SK-N-SH (cell line): ENCODE data around the gene GPR152. TPM values are rescaled to one million over a fixed set of nuclear protein-coding genes. Genes with fewer than 3 reads are reported as not detected.

ENCODE experiments used
- CTCF ChIA-PET: fragments of 300-600, 350-600 bp; formaldehyde crosslinking; extraction: SDS; loops from one replicate; lab custom pipeline; 2021; lab: Yijun Ruan, JAX
- POLR2A ChIA-PET: fragments of 350-600 bp; sonication (Branson Sonifier 250); formaldehyde crosslinking; extraction: SDS; loops from one replicate; lab custom pipeline; 2020; ENCODE audit warnings: antibody characterized with exemption, inconsistent platforms; lab: Yijun Ruan, JAX
- DNase-seq: peaks from one replicate; pipeline ENCODE4 v3.0.0; 2012
- H2AFZ ChIP-seq: fragments of 200-600 bp; sonication (generic); 2 replicates; pipeline ENCODE4 v1.8.1; 2016; ENCODE audit warnings: antibody characterized with exemption, mild to moderate bottlenecking, low read depth
- H3F3A ChIP-seq: fragments of 200-600 bp; sonication (generic); replicated peaks from 2 replicates; pipeline ENCODE3; 2016; ENCODE audit warnings: antibody characterized with exemption, mild to moderate bottlenecking; ENCODE audit not compliant: insufficient read depth
- H3K27ac ChIP-seq, 2 experiments: fragments of 200-500 bp in 1 of 2; fragments of 200-600 bp in 1 of 2; sonication (Bioruptor generic) in 1 of 2; sonication (generic), shearing (Covaris generic) in 1 of 2; 2 replicates each; pipeline versions ENCODE4 v1.5.1 to v1.6.1; 2014 to 2016; ENCODE audit warnings: low read depth in 2 of 2, inconsistent platforms in 1 of 2, low read length in 1 of 2, mild to moderate bottlenecking in 1 of 2, mixed read lengths in 1 of 2
- H3K27me3 ChIP-seq: fragments of 200-600 bp; sonication (generic), shearing (Covaris generic); 2 replicates; pipeline ENCODE4 v1.6.1; 2016; ENCODE audit warnings: mixed run types; ENCODE audit not compliant: insufficient read depth
- H3K36me3 ChIP-seq, 2 experiments: fragments of 200-500 bp in 1 of 2; fragments of 200-600 bp in 1 of 2; sonication (Bioruptor generic) in 1 of 2; sonication (generic) in 1 of 2; replicated peaks in 1 of 2; 2 replicates each; pipeline versions ENCODE3 to v1.5.1; 2014 to 2016; ENCODE audit warnings: low read length in 1 of 2, mild to moderate bottlenecking in 1 of 2; ENCODE audit not compliant: insufficient read depth in 2 of 2, control insufficient read depth in 1 of 2
- H3K4me1 ChIP-seq, 2 experiments: fragments of 200-500 bp in 1 of 2; fragments of 200-600 bp in 1 of 2; sonication (Bioruptor generic) in 1 of 2; sonication (generic), shearing (Covaris generic) in 1 of 2; 2 replicates each; pipeline versions ENCODE4 v1.5.1 to v1.6.1; 2014 to 2016; ENCODE audit warnings: low read depth in 1 of 2, low read length in 1 of 2, mixed run types in 1 of 2; ENCODE audit not compliant: insufficient read depth in 2 of 2, control insufficient read depth in 1 of 2
- H3K4me2 ChIP-seq: fragments of 200-600 bp; sonication (generic), shearing (Covaris generic); 2 replicates; pipeline ENCODE4 v1.6.1; 2017; ENCODE audit warnings: mixed run types
- H3K4me3 ChIP-seq, 2 experiments: fragments of 200-500 bp in 1 of 2; fragments of 200-600 bp in 1 of 2; sonication (Bioruptor generic) in 1 of 2; sonication (generic), shearing (Covaris generic) in 1 of 2; 2 replicates each; pipeline versions ENCODE4 v1.5.1 to v1.8.1; 2014 to 2016; ENCODE audit warnings: low read depth in 2 of 2, inconsistent platforms in 1 of 2, low read length in 1 of 2, mild to moderate bottlenecking in 1 of 2, mixed read lengths in 1 of 2, moderate library complexity in 1 of 2
- H3K79me2 ChIP-seq: fragments of 200-600 bp; sonication (generic); 2 replicates; pipeline ENCODE4 v1.8.1; 2017; ENCODE audit warnings: mild to moderate bottlenecking; ENCODE audit not compliant: insufficient read depth
- H3K9ac ChIP-seq: fragments of 200-600 bp; sonication (generic); 2 replicates; pipeline ENCODE4 v1.6.1; 2017; ENCODE audit warnings: mixed run types
- H3K9me2 ChIP-seq: fragments of 200-600 bp; sonication (generic); 2 replicates; pipeline ENCODE4 v1.6.1; 2017; ENCODE audit warnings: mixed run types
- H3K9me3 ChIP-seq: fragments of 200-600 bp; sonication (generic); 2 replicates; pipeline ENCODE4 v1.6.1; 2017; ENCODE audit warnings: mixed run types, mild to moderate bottlenecking, moderate library complexity
- H4K20me1 ChIP-seq: fragments of 200-600 bp; sonication (generic); 2 replicates; pipeline ENCODE4 v1.6.1; 2017; ENCODE audit warnings: mild to moderate bottlenecking, mixed run types; ENCODE audit not compliant: insufficient read depth
- JUND ChIP-seq: IDR thresholded peaks from 2 replicates; pipeline ENCODE4 v1.4.0; 2012
- MEF2A ChIP-seq: IDR thresholded peaks from 2 replicates; pipeline ENCODE4 v1.4.0; 2012; ENCODE audit warnings: low read depth, borderline replicate concordance
- POLR2AphosphoS5 ChIP-seq: IDR thresholded peaks from 2 replicates; pipeline ENCODE4 v1.6.1; 2012; ENCODE audit warnings: low read depth, low read length
- TCF12 ChIP-seq: IDR thresholded peaks from 2 replicates; pipeline ENCODE4 v1.4.0; 2012
- TEAD4 ChIP-seq: IDR thresholded peaks from 2 replicates; pipeline ENCODE4 v1.4.0; 2012; ENCODE audit warnings: mild to moderate bottlenecking, borderline replicate concordance; ENCODE audit not compliant: insufficient read depth
- WGBS: methylation state at CpG from one replicate; pipeline ENCODE4 v1.1.6; 2017; ENCODE audit warnings: low lambda C conversion rate; 5-methylcytosine and 5-hydroxymethylcytosine counted together
- polyA plus RNA-seq, 3 experiments: library from polyadenylated mRNA; depleted of rRNA; stranded (reverse); fragments of >200 nt; gene quantifications; 2 replicates each; pipeline ENCODE4 v1.2.3, GENCODE V29; 2012
- TF ChIP-seq, protein P1 (sequence below): IDR thresholded peaks from 2 replicates; pipeline ENCODE4 v1.4.0; 2012; ENCODE audit warnings: low read depth, borderline replicate concordance
- TF ChIP-seq, protein P2 (sequence below): IDR thresholded peaks from 2 replicates; pipeline ENCODE4 v1.4.0; 2012; ENCODE audit warnings: low read depth
- TF ChIP-seq, protein P3 (sequence below): IDR thresholded peaks from 2 replicates; pipeline ENCODE4 v1.6.1; 2012; ENCODE audit warnings: mild to moderate bottlenecking, low read depth, low read length, moderate library complexity

Gene GPR152
- polyA plus RNA-seq, 1 of the 3 experiments (the other 2 are of a cell fraction): not detected

DNA sequence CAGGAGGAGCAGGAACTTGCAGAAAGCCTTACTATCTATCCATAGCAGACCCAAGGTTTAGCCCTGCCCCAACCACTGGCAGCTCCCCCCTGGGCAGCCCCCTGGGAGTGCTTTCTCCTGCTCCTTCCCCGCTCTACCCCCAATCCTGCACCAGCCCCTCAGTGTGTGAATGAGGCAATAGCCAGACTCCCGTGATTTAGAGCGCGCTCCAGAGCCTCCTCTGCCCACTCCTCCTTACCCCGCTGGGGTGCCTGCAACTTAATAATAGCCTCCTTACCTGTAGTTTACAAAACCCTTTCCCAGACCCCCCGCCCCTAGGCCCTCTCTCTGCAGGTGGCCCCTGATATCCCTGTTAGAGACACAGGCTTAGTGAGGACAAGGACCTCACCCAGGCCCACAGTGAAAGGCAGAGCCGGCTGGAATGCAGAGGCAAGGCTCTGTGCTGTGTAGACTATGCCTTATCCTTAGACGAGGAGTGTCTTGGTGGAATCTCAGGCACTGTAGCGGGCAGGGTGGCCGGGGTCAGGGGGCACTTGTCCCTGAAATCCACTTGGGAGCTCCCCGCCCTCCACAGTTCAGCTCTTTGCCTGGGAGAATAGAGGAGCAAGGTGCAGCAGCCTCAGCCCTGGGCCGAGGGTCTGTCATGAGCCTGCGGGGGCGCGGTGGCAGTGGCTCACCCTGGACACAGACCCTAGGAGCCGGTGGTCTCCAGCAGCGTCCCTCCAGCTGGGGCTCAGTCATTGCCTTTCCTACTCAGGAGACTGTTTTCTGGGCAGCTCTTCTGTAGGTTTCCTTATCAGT is 41.3 kb downstream of the GPR152 start:
- no peaks in the 10 kb centered on the region for H3F3A ChIP-seq
- no peaks in the 10 kb centered on the region for H3K27me3 ChIP-seq
- WGBS: 76% methylated on average over 12 of the region's 17 CpGs
- ChIA-PET POLR2A (no interaction called here), CTCF (interaction anchor here (0.6 to 3.4 kb wide), 2 partner anchors 9 to 29 kb away, joined by 3 to 12 read pairs; partner anchors contain the start of gene PPP1CA)
- no peak overlapping the region for H3K27ac ChIP-seq
- no peaks in the 10 kb centered on the region for H3K9me2 ChIP-seq
- no peaks in the 10 kb centered on the region for H4K20me1 ChIP-seq
- H3K79me2 ChIP-seq: no peaks in the 10 kb centered on the region
- H3K4me2 ChIP-seq: no peak overlapping the region
- peaks cover 0 to 2% of the 10 kb centered on the region in 2 experiments; a peak in 1 of 4 replicates for H3K4me1 ChIP-seq
- no peaks in the 10 kb centered on the region for H3K36me3 ChIP-seq
- DNase-seq: no peak
- H2AFZ ChIP-seq: no peak overlapping the region
- H3K4me3 ChIP-seq: no peak overlapping the region
- H3K9ac ChIP-seq: no peak overlapping the region
- no peaks in the 10 kb centered on the region for H3K9me3 ChIP-seq
- TF ChIP-seq JUND: no peak
- no peak for TF ChIP-seq TCF12

DNA sequence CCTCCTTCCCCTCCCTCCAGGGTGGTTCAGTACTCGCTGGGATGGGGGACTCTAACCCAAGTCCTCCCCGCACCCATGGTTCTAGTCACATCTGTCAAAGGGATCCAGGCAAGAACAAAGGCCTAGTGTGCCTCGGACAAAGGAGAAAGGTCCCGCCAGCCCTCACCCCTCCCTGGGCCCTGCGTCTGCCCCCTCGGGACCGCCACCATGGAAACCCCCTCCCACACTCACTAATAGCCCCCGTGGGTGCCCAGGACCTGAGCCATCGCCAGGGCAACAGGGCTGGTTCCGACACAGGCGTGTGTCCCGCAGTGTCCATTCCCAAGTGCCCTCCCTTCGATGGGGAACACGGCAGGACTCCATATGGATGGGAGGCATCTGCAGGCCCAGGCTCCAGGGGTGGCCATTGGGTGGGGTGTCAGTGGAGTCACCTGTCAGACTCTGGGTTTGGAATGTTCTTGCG is 42.1 kb downstream of the GPR152 start:
- no peak overlapping the region for H3K4me2 ChIP-seq
- no peaks in the 10 kb centered on the region for H4K20me1 ChIP-seq
- H2AFZ ChIP-seq: no peak overlapping the region
- ChIA-PET POLR2A (no interaction called here), CTCF (no interaction called here)
- no peak overlapping the region for H3K27ac ChIP-seq
- H3K27me3 ChIP-seq: no peaks in the 10 kb centered on the region
- H3F3A ChIP-seq: no peaks in the 10 kb centered on the region
- H3K79me2 ChIP-seq: no peaks in the 10 kb centered on the region
- H3K9ac ChIP-seq: no peak overlapping the region
- no peaks in the 10 kb centered on the region for H3K36me3 ChIP-seq
- H3K9me2 ChIP-seq: no peaks in the 10 kb centered on the region
- TF ChIP-seq, protein P1, sequence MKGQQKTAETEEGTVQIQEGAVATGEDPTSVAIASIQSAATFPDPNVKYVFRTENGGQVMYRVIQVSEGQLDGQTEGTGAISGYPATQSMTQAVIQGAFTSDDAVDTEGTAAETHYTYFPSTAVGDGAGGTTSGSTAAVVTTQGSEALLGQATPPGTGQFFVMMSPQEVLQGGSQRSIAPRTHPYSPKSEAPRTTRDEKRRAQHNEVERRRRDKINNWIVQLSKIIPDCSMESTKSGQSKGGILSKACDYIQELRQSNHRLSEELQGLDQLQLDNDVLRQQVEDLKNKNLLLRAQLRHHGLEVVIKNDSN: no peak
- TF ChIP-seq POLR2AphosphoS5 (no peak), TEAD4 (no peak), MEF2A (no peak)
- TF ChIP-seq, protein P2, sequence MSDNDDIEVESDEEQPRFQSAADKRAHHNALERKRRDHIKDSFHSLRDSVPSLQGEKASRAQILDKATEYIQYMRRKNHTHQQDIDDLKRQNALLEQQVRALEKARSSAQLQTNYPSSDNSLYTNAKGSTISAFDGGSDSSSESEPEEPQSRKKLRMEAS: no peak
- TF ChIP-seq, protein P3, sequence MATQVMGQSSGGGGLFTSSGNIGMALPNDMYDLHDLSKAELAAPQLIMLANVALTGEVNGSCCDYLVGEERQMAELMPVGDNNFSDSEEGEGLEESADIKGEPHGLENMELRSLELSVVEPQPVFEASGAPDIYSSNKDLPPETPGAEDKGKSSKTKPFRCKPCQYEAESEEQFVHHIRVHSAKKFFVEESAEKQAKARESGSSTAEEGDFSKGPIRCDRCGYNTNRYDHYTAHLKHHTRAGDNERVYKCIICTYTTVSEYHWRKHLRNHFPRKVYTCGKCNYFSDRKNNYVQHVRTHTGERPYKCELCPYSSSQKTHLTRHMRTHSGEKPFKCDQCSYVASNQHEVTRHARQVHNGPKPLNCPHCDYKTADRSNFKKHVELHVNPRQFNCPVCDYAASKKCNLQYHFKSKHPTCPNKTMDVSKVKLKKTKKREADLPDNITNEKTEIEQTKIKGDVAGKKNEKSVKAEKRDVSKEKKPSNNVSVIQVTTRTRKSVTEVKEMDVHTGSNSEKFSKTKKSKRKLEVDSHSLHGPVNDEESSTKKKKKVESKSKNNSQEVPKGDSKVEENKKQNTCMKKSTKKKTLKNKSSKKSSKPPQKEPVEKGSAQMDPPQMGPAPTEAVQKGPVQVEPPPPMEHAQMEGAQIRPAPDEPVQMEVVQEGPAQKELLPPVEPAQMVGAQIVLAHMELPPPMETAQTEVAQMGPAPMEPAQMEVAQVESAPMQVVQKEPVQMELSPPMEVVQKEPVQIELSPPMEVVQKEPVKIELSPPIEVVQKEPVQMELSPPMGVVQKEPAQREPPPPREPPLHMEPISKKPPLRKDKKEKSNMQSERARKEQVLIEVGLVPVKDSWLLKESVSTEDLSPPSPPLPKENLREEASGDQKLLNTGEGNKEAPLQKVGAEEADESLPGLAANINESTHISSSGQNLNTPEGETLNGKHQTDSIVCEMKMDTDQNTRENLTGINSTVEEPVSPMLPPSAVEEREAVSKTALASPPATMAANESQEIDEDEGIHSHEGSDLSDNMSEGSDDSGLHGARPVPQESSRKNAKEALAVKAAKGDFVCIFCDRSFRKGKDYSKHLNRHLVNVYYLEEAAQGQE: no peak
- H3K4me1 ChIP-seq: peaks cover 0 to 2% of the 10 kb centered on the region in 2 experiments; a peak in 1 of 4 replicates
- no peak for DNase-seq
- WGBS: 76% methylated on average over 12 of the region's 15 CpGs
- no peaks in the 10 kb centered on the region for H3K9me3 ChIP-seq
- H3K4me3 ChIP-seq: no peak overlapping the region
